CD4-positive, alpha-beta T cell treated with Interleukin-1 beta for 1 hour (primary cell): ENCODE measurements around the gene MPL.

Source experiments
- DNase-seq, 2 donors: peaks; one replicate each; pipeline ENCODE4 v3.0.0-alpha.2; 2020 to 2022

Gene MPL

GRCh38 chr1:43327549-43328292, 9.9 kb upstream of the MPL start:
- DNase-seq: no peak

GRCh38 chr1:43329995-43330751, 7.4 kb upstream of the MPL start:
- peak in 1 of 2 donors; percentile 38 for DNase-seq

- DNase-seq: no peak
These were observed 5.9 kb upstream of the MPL start for GRCh38 chr1:43331688-43332087.

GRCh38 chr1:43334453-43335205, 3.0 kb upstream of the MPL start:
- DNase-seq: no peak

GRCh38 chr1:43338001-43338400, 383 bp downstream of the MPL start:
- DNase-seq: no peak

- no peak for DNase-seq
These were observed 2.1 kb downstream of the MPL start for GRCh38 chr1:43339584-43340232.

- no peak for DNase-seq
These were observed 2.9 kb downstream of the MPL start for GRCh38 chr1:43340559-43340958.

GRCh38 chr1:43344267-43344850, 6.7 kb downstream of the MPL start:
- DNase-seq: no peak

GRCh38 chr1:43345120-43345519, 7.5 kb downstream of the MPL start:
- no peak for DNase-seq

GRCh38 chr1:43346636-43347035, 9.0 kb downstream of the MPL start:
- no peak for DNase-seq

GRCh38 chr1:43348343-43348808, 10.8 kb downstream of the MPL start:
- DNase-seq: no peak

- DNase-seq: peak; percentile 84 to 92
These were observed 11.4 kb downstream of the MPL start for GRCh38 chr1:43348809-43349593.

- no peak for DNase-seq
These were observed 12.1 kb downstream of the MPL start for GRCh38 chr1:43349594-43350306.

GRCh38 chr1:43350976-43351375, 13.4 kb downstream of the MPL start:
- DNase-seq: no peak

GRCh38 chr1:43351421-43352350, 14.1 kb downstream of the MPL start:
- no peak for DNase-seq

GRCh38 chr1:43352351-43352705, 14.7 kb downstream of the MPL start:
- no peak for DNase-seq

- DNase-seq: no peak
These were observed 15.3 kb downstream of the MPL start for GRCh38 chr1:43352881-43353280.

- DNase-seq: no peak
These were observed 16.9 kb downstream of the MPL start for GRCh38 chr1:43354471-43354870.

GRCh38 chr1:43354936-43355335, 17.3 kb downstream of the MPL start:
- DNase-seq: no peak

GRCh38 chr1:43357251-43357650, 19.6 kb downstream of the MPL start:
- no peak for DNase-seq
